MM.1S (cell line): ENCODE data around the gene SSUH2.
A peak's percentile ranks its signal among the peaks of the same experiment; 100 is the strongest.
"Not testable (repeated sequence)": the region's sequence is repeated elsewhere in the genome, so short reads cannot be mapped to it uniquely, and the experiment has no call there.

ENCODE experiments used
- DNase-seq: peaks from one replicate; pipeline ENCODE4 v3.0.0-alpha.2; 2015
- H2AFZ ChIP-seq: fragments of 300-600 bp; sonication (generic); 2 replicates; pipeline ENCODE4 v1.6.0; 2016; ENCODE audit warnings: antibody characterized with exemption, low read length
- H3F3A ChIP-seq: fragments of 300-600 bp; sonication (generic); 2 replicates; pipeline ENCODE4 v1.6.1; 2016; ENCODE audit warnings: mild to moderate bottlenecking, antibody characterized with exemption, low read length, moderate library complexity, mixed read lengths; ENCODE audit not compliant: insufficient read depth
- H3K27ac ChIP-seq: fragments of 300-600 bp; sonication (generic); 2 replicates; pipeline ENCODE4 v1.5.1; 2016; ENCODE audit warnings: mild to moderate bottlenecking, low read length
- H3K27me3 ChIP-seq: fragments of 300-600 bp; sonication (generic); replicated peaks from 2 replicates; pipeline ENCODE4 v1.6.0; 2016; ENCODE audit warnings: low read length; ENCODE audit not compliant: insufficient read depth
- H3K36me3 ChIP-seq: fragments of 300-600 bp; sonication (generic); replicated peaks from 2 replicates; pipeline ENCODE4 v1.6.1; 2016; ENCODE audit warnings: mild to moderate bottlenecking, low read length, mixed read lengths; ENCODE audit not compliant: insufficient read depth
- H3K4me1 ChIP-seq: fragments of 300-600 bp; sonication (generic); 2 replicates; pipeline ENCODE4 v1.6.1; 2016; ENCODE audit warnings: low read length, mixed read lengths
- H3K4me2 ChIP-seq: fragments of 300-600 bp; sonication (generic); 2 replicates; pipeline ENCODE4 v1.6.0; 2016; ENCODE audit warnings: low read depth, low read length
- H3K4me3 ChIP-seq: fragments of 300-600 bp; sonication (generic); 2 replicates; pipeline ENCODE4 v1.5.1; 2016; ENCODE audit warnings: low read length, mixed read lengths
- H3K79me2 ChIP-seq: fragments of 300-600 bp; sonication (generic); 2 replicates; pipeline ENCODE4 v1.6.1; 2016; ENCODE audit warnings: mixed run types, low read length, mixed read lengths
- H3K9ac ChIP-seq: fragments of 300-600 bp; sonication (generic); 2 replicates; pipeline ENCODE4 v1.6.1; 2016; ENCODE audit warnings: low read length, mixed read lengths
- H3K9me2 ChIP-seq: fragments of 300-600 bp; sonication (generic); replicated peaks from 2 replicates; pipeline ENCODE4 v1.6.1; 2016; ENCODE audit warnings: mild to moderate bottlenecking, low read length, mixed read lengths; ENCODE audit not compliant: insufficient read depth
- H3K9me3 ChIP-seq: fragments of 300-600 bp; sonication (generic); replicated peaks from 2 replicates; pipeline ENCODE4 v1.6.1; 2016; ENCODE audit warnings: mild to moderate bottlenecking, low read length, mixed read lengths; ENCODE audit not compliant: insufficient read depth
- H4K20me1 ChIP-seq: fragments of 300-600 bp; sonication (generic); 2 replicates; pipeline ENCODE4 v1.6.1; 2016; ENCODE audit warnings: mild to moderate bottlenecking, low read length, moderate library complexity, mixed read lengths; ENCODE audit not compliant: insufficient read depth
- CTCF ChIP-seq: fragments of 300-600 bp; sonication (generic); IDR thresholded peaks from 2 replicates; pipeline ENCODE4 v1.5.1; 2016; ENCODE audit warnings: antibody characterized with exemption, low read length, mixed read lengths
- EZH2 ChIP-seq: fragments of 300-600 bp; sonication (generic); optimal IDR thresholded peaks from 2 replicates; pipeline ENCODE3; 2017; ENCODE audit warnings: low read depth, mild to moderate bottlenecking, antibody characterized with exemption, low read length, mixed read lengths
- EZH2phosphoT487 ChIP-seq: fragments of 300-600 bp; sonication (generic); IDR thresholded peaks from 2 replicates; pipeline ENCODE4 v1.6.1; 2018; ENCODE audit warnings: antibody characterized with exemption, low read length

SSUH2 gene

GRCh38 chr3:8644748-8645390 is at the start of gene SSUH2:
Gene SSUH2 (minus strand): TSS chr3:8644798. CDS start chr3:8644758, 40 bp downstream.
- TF ChIP-seq EZH2 (no peak), CTCF (no peak), EZH2phosphoT487 (no peak)
- Histone ChIP-seq H4K20me1 (no peaks in the 10 kb centered on the region), H3K9me2 (no peaks in the 10 kb centered on the region), H3K9ac (no peak within 1 kb of the TSS), H3K9me3 (no peaks in the 10 kb centered on the region), H3K27me3 (no peaks in the 10 kb centered on the region), H3K4me2 (no peak within 1 kb of the TSS), H3K36me3 (no peaks in the 10 kb centered on the region), H3K27ac (no peak within 1 kb of the TSS), H3F3A (no peaks in the 10 kb centered on the region), H3K79me2 (no peaks in the 10 kb centered on the region), H3K4me1 (no peaks in the 10 kb centered on the region), H3K4me3 (no peak within 1 kb of the TSS), H2AFZ (no peak within 1 kb of the TSS)
- no peak for DNase-seq

GRCh38 chr3:8691295-8691694 is 46.7 kb upstream of the SSUH2 start:
- H3K9ac ChIP-seq, H3K9me2 ChIP-seq: not testable (repeated sequence)

GRCh38 chr3:8684992-8685391 is 40.4 kb upstream of the SSUH2 start:
- H3K27me3 ChIP-seq, H3K4me3 ChIP-seq, H3K79me2 ChIP-seq, H3K9ac ChIP-seq, H3K4me2 ChIP-seq, H3K36me3 ChIP-seq, H3K9me2 ChIP-seq, H3K9me3 ChIP-seq, H2AFZ ChIP-seq, DNase-seq, H3K4me1 ChIP-seq, H3F3A ChIP-seq, H4K20me1 ChIP-seq, H3K27ac ChIP-seq: not testable (repeated sequence)

More at GRCh38 chr3:8691295-8691694, 46.7 kb upstream of the SSUH2 start:
- H3K4me3 ChIP-seq, H3K79me2 ChIP-seq, H4K20me1 ChIP-seq, H3F3A ChIP-seq, DNase-seq, H3K36me3 ChIP-seq, H3K4me1 ChIP-seq, H3K4me2 ChIP-seq, H3K27me3 ChIP-seq, H3K27ac ChIP-seq, H3K9me3 ChIP-seq, H2AFZ ChIP-seq: not testable (repeated sequence)

- not testable (repeated sequence) for H3K4me3 ChIP-seq, H4K20me1 ChIP-seq, H3K36me3 ChIP-seq, H3K9me2 ChIP-seq, H3K79me2 ChIP-seq, H3K4me1 ChIP-seq, H3K9me3 ChIP-seq, H3F3A ChIP-seq, H3K27ac ChIP-seq, H3K9ac ChIP-seq, H3K27me3 ChIP-seq
- peak; percentile 49 for TF ChIP-seq CTCF
- Histone ChIP-seq H3K4me2 (peak overlapping the region; percentile 54; the same call in 1 of the 2 replicates), H2AFZ (peak overlapping the region; percentile 61; the same call in 1 of the 2 replicates)
- DNase-seq = peak; percentile 53
Measured at GRCh38 chr3:8682850-8683574, 38.4 kb upstream of the SSUH2 start.

GRCh38 chr3:8681881-8682538 is 37.4 kb upstream of the SSUH2 start:
- not testable (repeated sequence) for H3K27me3 ChIP-seq, H3K4me3 ChIP-seq, DNase-seq, H3K27ac ChIP-seq, H3F3A ChIP-seq, H2AFZ ChIP-seq, H3K79me2 ChIP-seq, H3K9me2 ChIP-seq, H3K9me3 ChIP-seq, H3K36me3 ChIP-seq, H3K9ac ChIP-seq, H3K4me2 ChIP-seq, H3K4me1 ChIP-seq, H4K20me1 ChIP-seq
